ENCODE results near the gene GSS. TPM values are rescaled to one million over a fixed set of nuclear protein-coding genes. Genes with fewer than 3 reads are reported as not detected.

Gene GSS
- total RNA-seq, 6 donors from 2014 or later = 26.1 to 106 (median 34.3) TPM

GRCh38 chr20:34992751-34993417, 37.3 kb upstream of the GSS start:
- H3K4me3 ChIP-seq = no peak overlapping the region
- H3K27ac ChIP-seq = no peak overlapping the region
- DNase-seq = no peak
- TF ChIP-seq CTCF (IDR thresholded peaks at IDR 0.05) = no peak
- no peak for TF ChIP-seq POLR2A (IDR thresholded peaks at IDR 0.05)
- no peak for TF ChIP-seq POLR2AphosphoS5 (IDR thresholded peaks at IDR 0.05)
- TF ChIP-seq EP300 (IDR thresholded peaks at IDR 0.05) = no peak
- WGBS, 2 donors = 94 to 98% methylated on average over 11 to 20 of the region's 20 CpGs
- H3K4me1 ChIP-seq = peaks cover 0 to 10% (median 0%) of the 10 kb centered on the region in 4 donors
- H3K9me3 ChIP-seq = no peaks in the 10 kb centered on the region
- H3K36me3 ChIP-seq = peaks cover 8 to 48% (median 36%) of the 10 kb centered on the region in 4 donors
- no peaks in the 10 kb centered on the region for H3K27me3 ChIP-seq
- no peak for ATAC-seq (ENCODE audit: low FRiP score in 2 of 2)

GRCh38 chr20:34990661-34991214, 35.1 kb upstream of the GSS start:
- 89 to 90% methylated on average over 12 to 16 of the region's 18 CpGs for WGBS, 2 donors
- Histone ChIP-seq H3K9me3 (no peaks in the 10 kb centered on the region), H3K4me3 (no peak overlapping the region), H3K4me1 (peaks cover 0 to 16% (median 1%) of the 10 kb centered on the region in 4 donors), H3K27me3 (no peaks in the 10 kb centered on the region), H3K27ac (no peak overlapping the region), H3K36me3 (peaks cover under 1 to 33% (median 22%) of the 10 kb centered on the region in 4 donors)
- ATAC-seq (ENCODE audit: low FRiP score in 2 of 2) = no peak
- no peak for DNase-seq
- no peak for TF ChIP-seq POLR2AphosphoS5 (IDR thresholded peaks at IDR 0.05)
- no peak for TF ChIP-seq EP300 (IDR thresholded peaks at IDR 0.05)
- TF ChIP-seq POLR2A (IDR thresholded peaks at IDR 0.05) = no peak
- no peak for TF ChIP-seq CTCF (IDR thresholded peaks at IDR 0.05)

GRCh38 chr20:34990231-34990630, 34.6 kb upstream of the GSS start:
- DNase-seq (no peak), ATAC-seq (ENCODE audit: low FRiP score in 2 of 2) (no peak)
- no peaks in the 10 kb centered on the region for H3K9me3 ChIP-seq
- H3K4me3 ChIP-seq = no peak overlapping the region
- no peaks in the 10 kb centered on the region for H3K27me3 ChIP-seq
- TF ChIP-seq CTCF (IDR thresholded peaks at IDR 0.05) (no peak), EP300 (IDR thresholded peaks at IDR 0.05) (no peak), POLR2AphosphoS5 (IDR thresholded peaks at IDR 0.05) (no peak), POLR2A (IDR thresholded peaks at IDR 0.05) (no peak)
- WGBS, 2 donors = 85 to 86% methylated on average over 9 to 10 of the region's 11 CpGs
- peaks cover 0 to 28% (median 17%) of the 10 kb centered on the region in 4 donors for H3K36me3 ChIP-seq
- H3K27ac ChIP-seq = no peak overlapping the region
- H3K4me1 ChIP-seq = peaks cover 0 to 16% (median 1%) of the 10 kb centered on the region in 4 donors

- ATAC-seq (ENCODE audit: low FRiP score in 2 of 2) (no peak), DNase-seq (no peak)
- Histone ChIP-seq H3K4me1 (peaks cover 0 to 16% (median 1%) of the 10 kb centered on the region in 4 donors), H3K9me3 (no peaks in the 10 kb centered on the region), H3K27ac (no peak overlapping the region), H3K4me3 (no peak overlapping the region), H3K27me3 (no peaks in the 10 kb centered on the region), H3K36me3 (peaks cover 0 to 22% (median 12%) of the 10 kb centered on the region in 4 donors)
- 43 to 94% methylated on average over 1 to 14 of the region's 14 CpGs for WGBS, 2 donors
- TF ChIP-seq EP300 (IDR thresholded peaks at IDR 0.05) = no peak
- no peak for TF ChIP-seq POLR2A (IDR thresholded peaks at IDR 0.05)
- no peak for TF ChIP-seq CTCF (IDR thresholded peaks at IDR 0.05)
- TF ChIP-seq POLR2AphosphoS5 (IDR thresholded peaks at IDR 0.05) = no peak
Measured at GRCh38 chr20:34989670-34990069, 34.1 kb upstream of the GSS start.

All from upper lobe of left lung (tissue), 6 donors.